Measurements from ENCODE around the gene SURF2. TPM values are rescaled to one million over a fixed set of nuclear protein-coding genes. Genes with fewer than 3 reads are reported as not detected.

The SURF2 gene
- total RNA-seq, 1 experiment from 2014 or later, result 39.5 TPM

DNA sequence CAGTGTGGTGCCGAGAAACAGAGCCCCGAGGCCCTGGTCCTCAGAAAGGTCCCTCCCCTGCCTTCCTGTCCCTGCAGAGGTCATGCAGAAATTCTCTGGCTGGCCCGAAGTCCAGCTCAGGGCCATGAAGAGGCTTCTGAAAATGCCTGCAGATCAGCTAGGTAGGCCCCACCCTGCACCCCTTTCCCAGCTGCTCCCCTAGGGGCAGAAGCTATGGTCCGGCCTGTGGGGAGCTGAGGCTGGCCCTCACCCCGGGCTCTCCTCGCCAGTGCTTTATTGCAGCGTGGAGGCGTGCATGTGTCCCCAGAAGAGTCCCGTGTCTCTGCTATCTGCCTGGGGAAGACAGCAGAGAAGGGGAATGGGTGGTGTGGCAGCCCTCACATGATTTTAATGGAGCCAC is 41.5 kb downstream of the SURF2 start:
- no TSS peak for BruUV-seq (replicated peaks)
- DNase-seq (ENCODE audit: unreplicated experiment), result no peak
- H3K9me3 Mint-ChIP-seq (ENCODE audit: unreplicated experiment), result no peaks in the 10 kb centered on the region
- H3K27ac Mint-ChIP-seq (ENCODE audit: low read depth, unreplicated experiment), result no peak overlapping the region
- no peaks in the 10 kb centered on the region for H3K4me1 Mint-ChIP-seq (ENCODE audit: insufficient read depth, unreplicated experiment)
- H3K27me3 Mint-ChIP-seq (ENCODE audit: insufficient read depth, unreplicated experiment), result peaks cover 36% of the 10 kb centered on the region
- POLR2A ChIA-PET, result interaction anchor here (0.6 kb wide), 1 partner anchor 30 kb away, joined by 3 read pairs; no protein-coding TSS in a partner anchor
- intact Hi-C loops (cut with micrococcal nuclease), result no loop called here
- no peak overlapping the region for H3K4me3 Mint-ChIP-seq (ENCODE audit: unreplicated experiment)
- H3K36me3 Mint-ChIP-seq (ENCODE audit: insufficient read depth, unreplicated experiment), result peaks cover 9% of the 10 kb centered on the region
- CTCF ChIA-PET, result no interaction called here
- TF ChIP-seq, protein P1, sequence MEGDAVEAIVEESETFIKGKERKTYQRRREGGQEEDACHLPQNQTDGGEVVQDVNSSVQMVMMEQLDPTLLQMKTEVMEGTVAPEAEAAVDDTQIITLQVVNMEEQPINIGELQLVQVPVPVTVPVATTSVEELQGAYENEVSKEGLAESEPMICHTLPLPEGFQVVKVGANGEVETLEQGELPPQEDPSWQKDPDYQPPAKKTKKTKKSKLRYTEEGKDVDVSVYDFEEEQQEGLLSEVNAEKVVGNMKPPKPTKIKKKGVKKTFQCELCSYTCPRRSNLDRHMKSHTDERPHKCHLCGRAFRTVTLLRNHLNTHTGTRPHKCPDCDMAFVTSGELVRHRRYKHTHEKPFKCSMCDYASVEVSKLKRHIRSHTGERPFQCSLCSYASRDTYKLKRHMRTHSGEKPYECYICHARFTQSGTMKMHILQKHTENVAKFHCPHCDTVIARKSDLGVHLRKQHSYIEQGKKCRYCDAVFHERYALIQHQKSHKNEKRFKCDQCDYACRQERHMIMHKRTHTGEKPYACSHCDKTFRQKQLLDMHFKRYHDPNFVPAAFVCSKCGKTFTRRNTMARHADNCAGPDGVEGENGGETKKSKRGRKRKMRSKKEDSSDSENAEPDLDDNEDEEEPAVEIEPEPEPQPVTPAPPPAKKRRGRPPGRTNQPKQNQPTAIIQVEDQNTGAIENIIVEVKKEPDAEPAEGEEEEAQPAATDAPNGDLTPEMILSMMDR (IDR thresholded peaks at IDR 0.05; ENCODE audit: unreplicated experiment), result no peak

DNA sequence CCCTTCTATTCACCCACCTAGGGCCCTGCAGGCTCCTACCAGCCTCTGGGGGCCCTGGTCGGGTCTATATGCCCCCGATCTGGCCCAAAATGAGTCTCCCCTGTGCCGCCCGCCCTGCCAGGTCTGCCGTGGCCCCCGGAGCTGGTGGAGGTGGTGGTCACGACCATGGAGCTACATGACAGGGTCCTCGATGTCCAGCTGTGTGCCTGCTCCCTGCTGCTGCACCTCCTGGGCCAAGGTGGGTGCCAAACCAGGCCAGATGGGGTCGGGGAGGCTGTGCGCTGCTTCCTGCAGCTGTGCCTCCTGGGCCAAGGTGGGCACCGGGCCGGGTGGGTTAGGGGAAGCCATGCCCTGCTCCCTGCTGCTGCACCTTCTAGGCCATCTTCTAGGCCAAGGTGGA is 43.9 kb downstream of the SURF2 start:
- H3K27me3 Mint-ChIP-seq (ENCODE audit: insufficient read depth, unreplicated experiment), result peaks cover 25% of the 10 kb centered on the region
- no peaks in the 10 kb centered on the region for H3K4me1 Mint-ChIP-seq (ENCODE audit: insufficient read depth, unreplicated experiment)
- CTCF ChIA-PET, result no interaction called here
- H3K36me3 Mint-ChIP-seq (ENCODE audit: insufficient read depth, unreplicated experiment), result peaks cover 21% of the 10 kb centered on the region
- DNase-seq (ENCODE audit: unreplicated experiment), result no peak
- intact Hi-C loops (cut with micrococcal nuclease), result no loop called here
- POLR2A ChIA-PET, result interaction anchor here (1.1 kb wide), 1 partner anchor 18 kb away, joined by 3 read pairs; no protein-coding TSS in a partner anchor
- H3K4me3 Mint-ChIP-seq (ENCODE audit: unreplicated experiment), result no peak overlapping the region
- no peaks in the 10 kb centered on the region for H3K9me3 Mint-ChIP-seq (ENCODE audit: unreplicated experiment)
- no TSS peak for BruUV-seq (replicated peaks)
- TF ChIP-seq, protein P1 (IDR thresholded peaks at IDR 0.05; ENCODE audit: unreplicated experiment), result no peak
- H3K27ac Mint-ChIP-seq (ENCODE audit: low read depth, unreplicated experiment), result no peak overlapping the region

DNA sequence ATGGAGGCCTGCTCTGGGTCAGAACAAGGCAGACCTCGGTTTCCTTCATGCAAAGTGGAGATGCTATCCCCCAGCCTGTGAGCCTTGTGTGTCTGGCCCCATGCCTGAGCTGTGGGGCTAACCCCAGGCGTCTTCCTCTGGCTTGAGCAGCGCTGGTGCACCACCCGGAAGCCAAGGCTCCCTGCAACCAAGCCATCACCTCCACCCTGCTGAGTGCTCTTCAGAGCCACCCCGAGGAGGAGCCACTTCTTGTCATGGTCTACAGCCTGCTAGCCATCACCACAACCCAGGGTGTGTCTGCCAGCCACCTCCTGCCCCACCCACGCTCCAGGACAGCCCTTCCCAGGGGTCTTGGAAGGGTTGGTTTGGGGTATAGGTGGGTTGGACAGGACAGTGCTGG is 45.2 kb downstream of the SURF2 start:
- Mint-ChIP-seq H3K4me1 (ENCODE audit: insufficient read depth, unreplicated experiment) (no peaks in the 10 kb centered on the region), H3K27me3 (ENCODE audit: insufficient read depth, unreplicated experiment) (peaks cover 12% of the 10 kb centered on the region)
- POLR2A ChIA-PET, result no interaction called here

DNA sequence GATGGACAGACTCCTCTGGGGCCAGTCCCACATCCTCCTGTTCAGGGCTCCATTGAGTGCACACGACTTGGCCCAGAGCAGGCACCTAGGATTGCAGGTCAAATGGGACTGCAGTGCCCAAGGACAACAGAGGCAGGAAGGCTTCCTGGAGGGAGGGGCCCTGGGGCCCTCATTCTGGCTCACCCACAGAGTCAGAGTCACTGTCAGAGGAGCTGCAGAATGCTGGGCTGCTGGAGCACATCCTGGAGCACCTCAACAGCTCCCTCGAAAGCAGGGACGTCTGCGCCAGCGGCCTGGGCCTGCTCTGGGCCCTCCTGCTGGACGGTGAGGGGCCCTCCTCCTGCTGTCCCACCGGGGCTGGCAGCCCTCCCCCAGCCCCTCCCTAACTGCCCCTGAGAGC is 46.3 kb downstream of the SURF2 start:
- Mint-ChIP-seq H3K27me3 (ENCODE audit: insufficient read depth, unreplicated experiment) (peaks cover 2% of the 10 kb centered on the region), H3K4me1 (ENCODE audit: insufficient read depth, unreplicated experiment) (no peaks in the 10 kb centered on the region), H3K27ac (ENCODE audit: low read depth, unreplicated experiment) (no peak overlapping the region), H3K36me3 (ENCODE audit: insufficient read depth, unreplicated experiment) (peaks cover 38% of the 10 kb centered on the region), H3K4me3 (ENCODE audit: unreplicated experiment) (no peak overlapping the region), H3K9me3 (ENCODE audit: unreplicated experiment) (no peaks in the 10 kb centered on the region)
- TF ChIP-seq, protein P1 (IDR thresholded peaks at IDR 0.05; ENCODE audit: unreplicated experiment), result no peak
- no TSS peak for BruUV-seq (replicated peaks)
- POLR2A ChIA-PET, result interaction anchor here (0.6 kb wide), 1 partner anchor 29 kb away, joined by 7 read pairs; no protein-coding TSS in a partner anchor
- CTCF ChIA-PET, result interaction anchor here (0.7 to 1.8 kb wide), 6 partner anchors 9 to 217 kb away, joined by 3 to 6 read pairs (median 4); partner anchors contain the start of gene STKLD1
- no peak for DNase-seq (ENCODE audit: unreplicated experiment)
- intact Hi-C loops (cut with micrococcal nuclease), result no loop called here

More for the DNA sequence above, 45.2 kb downstream of the SURF2 start:
- no peak for DNase-seq (ENCODE audit: unreplicated experiment)
- Mint-ChIP-seq H3K9me3 (ENCODE audit: unreplicated experiment) (no peaks in the 10 kb centered on the region), H3K27ac (ENCODE audit: low read depth, unreplicated experiment) (no peak overlapping the region), H3K36me3 (ENCODE audit: insufficient read depth, unreplicated experiment) (peaks cover 30% of the 10 kb centered on the region), H3K4me3 (ENCODE audit: unreplicated experiment) (no peak overlapping the region)
- CTCF ChIA-PET, result interaction anchor here (1.1 to 1.8 kb wide), 2 partner anchors 24 to 216 kb away, joined by 3 to 6 read pairs; no protein-coding TSS in a partner anchor
- intact Hi-C loops (cut with micrococcal nuclease), result no loop called here
- no TSS peak for BruUV-seq (replicated peaks)
- TF ChIP-seq, protein P1 (IDR thresholded peaks at IDR 0.05; ENCODE audit: unreplicated experiment), result no peak

All from MCF 10A (cell line).